Stomach (tissue), 9 donors: ENCODE results near the gene FAAP20. TPM values are rescaled to one million over a fixed set of nuclear protein-coding genes. Genes with fewer than 3 reads are reported as not detected.
A peak's percentile ranks its signal among the peaks of the same experiment; 100 is the strongest.

ENCODE experiments used
- DNase-seq, 2 donors: peaks; one replicate each; pipeline versions ENCODE4 v3.0.0 to v3.0.0-alpha.2; 2013 to 2019
- H3K27ac ChIP-seq, 5 donors: fragments of 200-600 bp in 4 of 5; sonication (generic) in 4 of 5; one replicate each; pipeline ENCODE4 v1.5.1; 2013 to 2019; ENCODE audit warnings: mild to moderate bottlenecking in 1 of 5, moderate library complexity in 1 of 5
- H3K27me3 ChIP-seq, 3 donors: fragments of 200-600 bp; sonication (generic); one replicate each; pipeline ENCODE4 v1.5.1; 2017 to 2019; ENCODE audit warnings: mixed run types in 1 of 3
- H3K36me3 ChIP-seq, 4 donors: fragments of 200-600 bp; sonication (generic); 1 replicate in 3 of 4; 2 replicates in 1 of 4; pipeline ENCODE4 v1.5.1; 2016 to 2019
- H3K4me1 ChIP-seq, 4 donors: fragments of 200-600 bp; sonication (generic); one replicate each; pipeline ENCODE4 v1.5.1; 2016 to 2019
- H3K4me3 ChIP-seq, 4 donors: fragments of 200-600 bp; sonication (generic) in 3 of 4; one replicate each; pipeline ENCODE4 v1.5.1; 2016 to 2019; ENCODE audit warnings: mild to moderate bottlenecking in 1 of 4
- H3K9me3 ChIP-seq, 4 donors: fragments of 200-600 bp; sonication (generic); one replicate each; pipeline ENCODE4 v1.5.1; 2016 to 2019
- EP300 ChIP-seq: sonication (generic); formaldehyde crosslinking; IDR thresholded peaks from one replicate; pipeline ENCODE4 v1.6.1; 2017; ENCODE audit warnings: antibody characterized with exemption
- POLR2A ChIP-seq, 4 donors: fragments of 450-650 bp; IDR thresholded peaks; one replicate each; pipeline ENCODE4 v1.6.1; 2016; ENCODE audit warnings: antibody characterized with exemption in 4 of 4, control low read depth in 2 of 4, mild to moderate bottlenecking in 1 of 4, moderate library complexity in 1 of 4
- POLR2AphosphoS5 ChIP-seq, 3 donors: sonication (generic); formaldehyde crosslinking; IDR thresholded peaks; one replicate each; pipeline ENCODE4 v1.6.1; 2016; ENCODE audit warnings: antibody characterized with exemption in 3 of 3
- WGBS, 5 donors: extraction: QIAGEN DNeasy Blood & Tissue Kit in 3 of 5; methylation state at CpG; one replicate each; pipeline versions ENCODE4 v1.1.5 to v1.1.7; 2013 to 2018; 5-methylcytosine and 5-hydroxymethylcytosine counted together
- intact Hi-C: fragments of 100-400 bp; cut with DNase I; formaldehyde crosslinking; loops from one replicate; pipeline ENCODE4 v1.15.1; 2023; ENCODE audit warnings: low total_unique reads
- polyA plus RNA-seq, 3 donors: library from polyadenylated mRNA; stranded (reverse); fragments of 200-250 nt; gene quantifications; one replicate each; pipeline ENCODE4 v1.2.3, GENCODE V29; 2013
- total RNA-seq, 5 donors: library from RNA; depleted of rRNA; stranded (reverse); fragments of >200 nt; gene quantifications; one replicate each; pipeline versions ENCODE4 v1.1.0 to v1.2.3, GENCODE V29; 2014 to 2016
- TF ChIP-seq, protein P1 (sequence below), 7 experiments: fragments of 450-650 bp in 4 of 7; fragments of 200-600 bp in 3 of 7; sonication (generic) in 3 of 7; IDR thresholded peaks; one replicate each; pipeline ENCODE4 v1.5.1; 2016 to 2019; ENCODE audit warnings: antibody characterized with exemption in 7 of 7, control low read depth in 2 of 7, mild to moderate bottlenecking in 1 of 7
- donor health status: healthy with polysubstance abuse.
- donor health status: Bipolar disorder and iron deficiency.
- donor health status: healthy.

Gene FAAP20
- total and polyA plus RNA-seq, 8 donors, result 8.2 to 170 (median 67.1) TPM

DNA sequence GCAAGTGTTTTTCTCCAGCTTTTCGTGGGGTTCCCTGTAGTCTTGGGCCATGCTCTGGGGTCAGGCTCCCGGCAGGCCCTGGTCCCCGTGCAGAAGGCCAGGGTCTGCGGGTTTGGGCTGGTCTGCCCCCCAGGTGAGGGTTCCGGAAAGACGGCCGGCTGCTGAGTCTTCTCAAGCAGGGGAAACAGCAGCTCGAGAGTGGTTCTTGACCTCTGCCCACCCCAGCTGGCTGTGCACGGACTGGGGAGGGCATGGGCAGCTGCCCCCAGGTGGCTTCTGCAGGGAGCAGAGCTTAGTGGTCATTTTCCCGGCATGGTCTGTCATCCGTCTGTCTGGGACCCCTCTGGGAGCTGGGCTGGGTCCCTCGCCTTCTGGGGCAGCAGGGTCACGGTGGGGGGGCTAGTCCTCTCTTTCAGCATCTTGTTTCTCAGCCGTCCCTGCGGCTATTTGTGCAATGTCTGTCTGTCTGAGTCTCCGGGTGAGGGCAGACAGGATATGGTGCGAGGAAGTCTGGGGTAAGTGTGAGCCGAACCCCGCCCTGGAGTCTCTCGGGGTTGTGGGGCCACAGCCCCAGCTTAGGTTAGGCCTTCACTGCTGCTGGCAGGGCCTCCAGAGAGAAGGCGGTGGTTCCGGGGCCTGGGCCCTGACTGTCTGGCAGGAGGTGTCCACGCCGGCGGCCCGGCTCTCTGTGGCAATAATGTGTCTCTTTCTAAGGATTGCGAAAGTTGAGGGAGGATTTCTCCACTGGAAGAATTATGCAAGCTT, 39.6 kb upstream of the FAAP20 start:
- peak overlapping the region; percentile 67 to 92 (median 87) for H3K27ac ChIP-seq
- DNase-seq, result peak; percentile 75 to 77
- no peaks in the 10 kb centered on the region for H3K36me3 ChIP-seq
- no peaks in the 10 kb centered on the region for H3K27me3 ChIP-seq
- WGBS, 5 donors, result 11 to 32% (median 24%) methylated on average over 16 to 27 of the region's 27 CpGs
- H3K4me3 ChIP-seq, result peak overlapping the region; percentile 12 to 71 (median 45)
- peaks cover 99 to 100% (median 100%) of the 10 kb centered on the region in 4 donors for H3K4me1 ChIP-seq
- H3K9me3 ChIP-seq, result no peaks in the 10 kb centered on the region
- intact Hi-C loops, result no loop called here
- TF ChIP-seq, protein P1, sequence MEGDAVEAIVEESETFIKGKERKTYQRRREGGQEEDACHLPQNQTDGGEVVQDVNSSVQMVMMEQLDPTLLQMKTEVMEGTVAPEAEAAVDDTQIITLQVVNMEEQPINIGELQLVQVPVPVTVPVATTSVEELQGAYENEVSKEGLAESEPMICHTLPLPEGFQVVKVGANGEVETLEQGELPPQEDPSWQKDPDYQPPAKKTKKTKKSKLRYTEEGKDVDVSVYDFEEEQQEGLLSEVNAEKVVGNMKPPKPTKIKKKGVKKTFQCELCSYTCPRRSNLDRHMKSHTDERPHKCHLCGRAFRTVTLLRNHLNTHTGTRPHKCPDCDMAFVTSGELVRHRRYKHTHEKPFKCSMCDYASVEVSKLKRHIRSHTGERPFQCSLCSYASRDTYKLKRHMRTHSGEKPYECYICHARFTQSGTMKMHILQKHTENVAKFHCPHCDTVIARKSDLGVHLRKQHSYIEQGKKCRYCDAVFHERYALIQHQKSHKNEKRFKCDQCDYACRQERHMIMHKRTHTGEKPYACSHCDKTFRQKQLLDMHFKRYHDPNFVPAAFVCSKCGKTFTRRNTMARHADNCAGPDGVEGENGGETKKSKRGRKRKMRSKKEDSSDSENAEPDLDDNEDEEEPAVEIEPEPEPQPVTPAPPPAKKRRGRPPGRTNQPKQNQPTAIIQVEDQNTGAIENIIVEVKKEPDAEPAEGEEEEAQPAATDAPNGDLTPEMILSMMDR (IDR thresholded peaks at IDR 0.05), result no peak
- TF ChIP-seq POLR2AphosphoS5 (IDR thresholded peaks at IDR 0.05) (peak in 2 of 3 donors; percentile 58 to 74), EP300 (no peak)

DNA sequence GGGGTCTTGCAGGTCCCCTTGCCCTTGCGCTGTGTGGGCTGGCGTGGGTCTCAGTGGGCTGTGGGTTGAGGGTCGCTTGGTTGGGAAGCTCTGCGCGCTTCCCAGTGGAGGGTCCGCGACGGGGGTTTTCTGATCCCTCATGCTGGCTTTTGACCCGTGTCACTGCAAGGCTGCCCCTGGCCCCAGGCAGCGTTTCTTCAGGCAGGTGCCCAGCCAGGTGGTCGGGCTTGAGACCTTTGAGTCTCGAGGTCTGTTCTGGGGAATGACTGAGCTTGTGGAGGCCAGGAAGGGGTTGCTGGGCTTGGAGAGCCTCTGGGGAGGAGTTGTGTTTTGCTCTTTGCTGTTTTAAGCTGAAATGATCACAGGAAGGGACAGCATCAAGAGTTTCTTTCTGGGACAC, 38.9 kb upstream of the FAAP20 start:
- peak overlapping the region; percentile 67 to 92 (median 87) for H3K27ac ChIP-seq
- DNase-seq, result no peak
- H3K27me3 ChIP-seq, result no peaks in the 10 kb centered on the region
- intact Hi-C loops, result no loop called here
- H3K4me1 ChIP-seq, result peaks cover 92 to 96% (median 93%) of the 10 kb centered on the region in 4 donors
- 68 to 74% (median 70%) methylated on average over 10 to 12 of the region's 12 CpGs for WGBS, 5 donors
- no peaks in the 10 kb centered on the region for H3K36me3 ChIP-seq
- peak overlapping the region; percentile 12 to 71 (median 45) for H3K4me3 ChIP-seq
- H3K9me3 ChIP-seq, result no peaks in the 10 kb centered on the region
- TF ChIP-seq POLR2A (IDR thresholded peaks at IDR 0.05) (no peak), POLR2AphosphoS5 (IDR thresholded peaks at IDR 0.05) (no peak), EP300 (no peak)
- TF ChIP-seq, protein P1 (IDR thresholded peaks at IDR 0.05), result no peak

DNA sequence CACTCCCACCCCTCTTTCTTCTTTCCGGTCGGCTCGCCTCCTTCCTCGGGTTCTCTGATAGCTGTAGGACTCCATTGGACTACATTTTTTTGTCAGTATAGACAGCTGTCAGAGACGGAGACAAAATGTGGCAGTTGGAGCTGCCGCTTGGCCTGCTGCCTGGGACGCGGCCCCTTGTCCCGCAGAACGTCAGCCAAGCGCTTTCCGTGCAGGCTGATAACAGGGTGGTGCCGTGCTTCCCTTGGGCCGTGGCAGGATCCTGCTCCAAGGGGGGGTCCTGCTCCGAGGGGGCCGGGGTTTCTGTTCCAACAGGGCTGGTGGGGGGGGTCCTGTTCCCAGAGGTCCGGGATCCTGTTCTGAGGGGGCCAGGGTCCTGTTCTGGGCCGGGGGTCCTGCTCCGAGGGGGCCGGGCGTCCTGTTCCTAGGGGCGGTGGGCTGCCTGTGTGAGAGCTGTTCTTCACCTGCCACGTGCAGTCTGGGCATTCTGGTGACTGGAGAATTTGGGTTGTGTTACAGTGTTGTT, 38.4 kb upstream of the FAAP20 start:
- intact Hi-C loops, result no loop called here
- Histone ChIP-seq H3K27me3 (no peaks in the 10 kb centered on the region), H3K36me3 (no peaks in the 10 kb centered on the region), H3K9me3 (no peaks in the 10 kb centered on the region), H3K4me1 (peaks cover 87 to 91% (median 88%) of the 10 kb centered on the region in 4 donors), H3K4me3 (peak overlapping the region; percentile 60 to 71 (median 68)), H3K27ac (peak overlapping the region; percentile 69 to 92 (median 87))
- TF ChIP-seq EP300 (no peak), POLR2A (IDR thresholded peaks at IDR 0.05) (no peak), POLR2AphosphoS5 (IDR thresholded peaks at IDR 0.05) (no peak)
- TF ChIP-seq, protein P1 (IDR thresholded peaks at IDR 0.05), result no peak
- 42 to 67% (median 51%) methylated on average over 14 to 23 of the region's 23 CpGs for WGBS, 5 donors
- peak in 1 of 2 donors; percentile 49 for DNase-seq

DNA sequence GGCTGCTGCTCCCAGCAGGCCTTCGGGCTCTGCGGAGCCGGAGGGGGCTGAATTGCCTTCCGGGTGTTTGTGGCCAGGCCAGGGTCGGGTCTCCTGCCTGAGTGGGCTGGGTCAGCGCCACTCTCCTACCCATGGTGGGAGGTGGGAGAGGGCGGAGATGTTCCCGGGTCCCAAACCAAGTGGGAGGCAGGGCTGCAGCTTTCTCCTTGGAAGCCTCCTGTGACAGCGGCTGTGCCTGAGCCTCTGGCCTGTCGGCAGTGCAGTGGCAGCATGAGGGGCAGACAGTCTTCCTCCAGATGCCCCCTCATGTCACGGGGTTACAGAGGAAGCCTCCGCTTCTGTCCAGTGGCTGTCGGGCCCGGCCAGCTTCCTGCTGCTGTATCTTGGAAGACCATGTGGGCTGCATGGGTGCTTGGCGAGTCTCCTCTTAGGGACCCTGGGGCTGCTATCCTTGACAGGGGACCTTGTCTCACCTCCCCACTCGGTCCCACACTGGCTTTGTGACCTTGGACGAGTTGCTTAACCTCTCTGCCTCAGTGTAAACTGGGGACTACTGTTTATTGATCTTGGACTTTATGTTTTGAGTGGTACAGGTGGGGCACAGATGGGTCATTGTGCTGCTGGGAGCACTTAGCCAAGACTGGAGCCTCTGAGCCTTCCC, 37.8 kb upstream of the FAAP20 start:
- peaks cover 81 to 85% (median 82%) of the 10 kb centered on the region in 4 donors for H3K4me1 ChIP-seq
- H3K36me3 ChIP-seq, result no peaks in the 10 kb centered on the region
- TF ChIP-seq POLR2A (IDR thresholded peaks at IDR 0.05) (no peak), EP300 (no peak), POLR2AphosphoS5 (IDR thresholded peaks at IDR 0.05) (no peak)
- TF ChIP-seq, protein P1 (IDR thresholded peaks at IDR 0.05), result no peak
- peak overlapping the region; percentile 60 to 71 (median 68) for H3K4me3 ChIP-seq
- no peaks in the 10 kb centered on the region for H3K27me3 ChIP-seq
- 20 to 52% (median 42%) methylated on average over 13 to 17 of the region's 17 CpGs for WGBS, 5 donors
- H3K9me3 ChIP-seq, result no peaks in the 10 kb centered on the region
- H3K27ac ChIP-seq, result peak overlapping the region; percentile 69 to 92 (median 87)
- intact Hi-C loops, result no loop called here
- DNase-seq, result peak in 1 of 2 donors; percentile 24
